Activated CD8-positive, alpha-beta T cell treated with anti-CD3 and anti-CD28 coated beads for 36 hours (primary cell): ENCODE data around the gene SFXN5. TPM values are rescaled to one million over a fixed set of nuclear protein-coding genes. Genes with fewer than 3 reads are reported as not detected.

ENCODE experiments used
- ATAC-seq: fragments of 200-7000 bp; cut with Tn5 transposase; one replicate; pipeline ENCODE4 v1.10.0; 2021; ENCODE audit warnings: mild to moderate bottlenecking, moderate library complexity
- CTCF ChIA-PET: fragments of 350-600 bp; sonication (Branson Sonifier 250); formaldehyde crosslinking; loops from one replicate; lab custom pipeline; 2021; ENCODE audit warnings: antibody characterized with exemption; lab: Charles Lee
- POLR2A ChIA-PET: fragments of 350-600 bp; sonication (Branson Sonifier 250); formaldehyde crosslinking; loops from one replicate; lab custom pipeline; 2021; ENCODE audit warnings: antibody characterized with exemption; lab: Charles Lee
- DNase-seq: peaks from one replicate; pipeline ENCODE4 v3.0.0-alpha.2; 2020
- H3K27ac Mint-ChIP-seq: one replicate; pipeline ENCODE4 v1.8.0; 2021; ENCODE audit warnings: mild to moderate bottlenecking, mixed read lengths
- H3K27me3 Mint-ChIP-seq: one replicate; pipeline ENCODE4 v1.8.0; 2021; ENCODE audit warnings: mixed read lengths
- H3K36me3 Mint-ChIP-seq: one replicate; pipeline ENCODE4 v1.8.0; 2021; ENCODE audit warnings: low read depth, mixed read lengths
- H3K4me1 Mint-ChIP-seq: one replicate; pipeline ENCODE4 v1.8.0; 2021; ENCODE audit warnings: low read depth, mixed read lengths
- H3K4me3 Mint-ChIP-seq: one replicate; pipeline ENCODE4 v1.8.0; 2021; ENCODE audit warnings: mild to moderate bottlenecking, moderate library complexity, mixed read lengths
- H3K9me3 Mint-ChIP-seq: one replicate; pipeline ENCODE4 v1.8.0; 2021; ENCODE audit warnings: mixed read lengths
- intact Hi-C: fragments of 100-400 bp; cut with micrococcal nuclease; formaldehyde crosslinking; loops from one replicate; pipeline ENCODE4 v1.10.0; 2022
- total RNA-seq, 2 experiments: library from RNA; stranded (reverse); gene quantifications; one replicate each; pipeline ENCODE4 v1.2.3, GENCODE V29; 2021
- TF ChIP-seq, protein P1 (sequence below): fragments of 200-600 bp; IDR thresholded peaks from one replicate; pipeline ENCODE4 v1.8.0; 2022; ENCODE audit warnings: antibody characterized with exemption, mild to moderate bottlenecking

The SFXN5 gene
- total RNA-seq, 2 experiments from 2014 or later = 7.4 to 9.6 TPM

DNA sequence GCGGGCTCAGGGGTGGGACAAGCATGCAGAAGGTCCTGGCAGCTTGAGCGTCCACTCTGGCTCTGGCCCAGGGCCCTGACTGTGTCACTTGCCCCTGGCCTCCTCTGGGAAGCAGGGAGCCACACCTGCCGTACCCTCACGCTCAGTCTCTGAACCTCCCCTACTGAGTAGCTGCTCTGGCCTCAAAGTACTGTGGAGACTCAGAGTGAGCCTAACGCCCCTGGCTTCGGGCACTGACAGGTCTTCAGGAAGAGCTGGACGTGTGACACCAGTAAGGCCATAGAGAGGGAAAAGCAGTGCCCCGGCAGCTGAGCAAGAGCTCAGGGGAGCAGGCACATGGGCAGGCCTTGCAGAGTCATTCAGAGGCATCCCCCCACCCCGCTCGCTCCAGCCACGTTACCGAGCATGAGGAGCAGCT lies 73.3 kb downstream of the SFXN5 start:
- no peaks in the 10 kb centered on the region for H3K27me3 Mint-ChIP-seq
- ATAC-seq (no peak), DNase-seq (no peak)
- POLR2A ChIA-PET = no interaction called here
- intact Hi-C loops = no loop called here
- no peaks in the 10 kb centered on the region for H3K36me3 Mint-ChIP-seq
- TF ChIP-seq, protein P1, sequence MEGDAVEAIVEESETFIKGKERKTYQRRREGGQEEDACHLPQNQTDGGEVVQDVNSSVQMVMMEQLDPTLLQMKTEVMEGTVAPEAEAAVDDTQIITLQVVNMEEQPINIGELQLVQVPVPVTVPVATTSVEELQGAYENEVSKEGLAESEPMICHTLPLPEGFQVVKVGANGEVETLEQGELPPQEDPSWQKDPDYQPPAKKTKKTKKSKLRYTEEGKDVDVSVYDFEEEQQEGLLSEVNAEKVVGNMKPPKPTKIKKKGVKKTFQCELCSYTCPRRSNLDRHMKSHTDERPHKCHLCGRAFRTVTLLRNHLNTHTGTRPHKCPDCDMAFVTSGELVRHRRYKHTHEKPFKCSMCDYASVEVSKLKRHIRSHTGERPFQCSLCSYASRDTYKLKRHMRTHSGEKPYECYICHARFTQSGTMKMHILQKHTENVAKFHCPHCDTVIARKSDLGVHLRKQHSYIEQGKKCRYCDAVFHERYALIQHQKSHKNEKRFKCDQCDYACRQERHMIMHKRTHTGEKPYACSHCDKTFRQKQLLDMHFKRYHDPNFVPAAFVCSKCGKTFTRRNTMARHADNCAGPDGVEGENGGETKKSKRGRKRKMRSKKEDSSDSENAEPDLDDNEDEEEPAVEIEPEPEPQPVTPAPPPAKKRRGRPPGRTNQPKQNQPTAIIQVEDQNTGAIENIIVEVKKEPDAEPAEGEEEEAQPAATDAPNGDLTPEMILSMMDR = no peak
- no peak overlapping the region for H3K4me3 Mint-ChIP-seq
- H3K4me1 Mint-ChIP-seq = no peaks in the 10 kb centered on the region
- H3K27ac Mint-ChIP-seq = no peak overlapping the region
- CTCF ChIA-PET = interaction anchor here (1.1 to 2.3 kb wide), 4 partner anchors 25 to 179 kb away, joined by 3 to 7 read pairs (median 4); no protein-coding TSS in a partner anchor
- H3K9me3 Mint-ChIP-seq = no peaks in the 10 kb centered on the region

DNA sequence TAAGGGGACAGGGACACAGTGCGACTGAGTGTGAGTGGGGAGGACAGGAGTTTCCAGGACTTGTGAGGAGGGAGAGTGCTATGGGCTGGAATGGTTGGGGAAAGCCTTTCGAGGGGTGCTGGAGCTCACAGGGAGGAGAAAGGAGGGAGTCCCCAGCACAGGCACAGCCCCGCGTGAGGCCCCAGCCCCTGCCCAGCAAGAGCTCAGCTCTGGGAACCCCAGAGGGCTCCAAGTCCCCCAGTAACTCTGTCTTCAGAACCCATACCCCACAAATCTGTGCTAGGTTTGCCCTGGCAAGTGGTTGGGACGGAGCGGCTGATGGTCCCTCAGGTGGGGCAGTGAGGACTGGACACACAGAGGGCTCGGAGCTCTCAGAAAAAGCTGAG lies 75.4 kb downstream of the SFXN5 start:
- Mint-ChIP-seq H3K4me1 (no peaks in the 10 kb centered on the region), H3K36me3 (no peaks in the 10 kb centered on the region), H3K9me3 (no peaks in the 10 kb centered on the region), H3K27me3 (no peaks in the 10 kb centered on the region), H3K4me3 (no peak overlapping the region), H3K27ac (no peak overlapping the region)
- DNase-seq (no peak), ATAC-seq (no peak)
- ChIA-PET CTCF (interaction anchor here (1.4 to 1.7 kb wide), 3 partner anchors 21 to 181 kb away, joined by 4 to 9 read pairs (median 4); no protein-coding TSS in a partner anchor), POLR2A (interaction anchor here (0.6 kb wide), 1 partner anchor 67 kb away, joined by 3 read pairs; no protein-coding TSS in a partner anchor)
- TF ChIP-seq, protein P1 = no peak
- intact Hi-C loops = no loop called here

DNA sequence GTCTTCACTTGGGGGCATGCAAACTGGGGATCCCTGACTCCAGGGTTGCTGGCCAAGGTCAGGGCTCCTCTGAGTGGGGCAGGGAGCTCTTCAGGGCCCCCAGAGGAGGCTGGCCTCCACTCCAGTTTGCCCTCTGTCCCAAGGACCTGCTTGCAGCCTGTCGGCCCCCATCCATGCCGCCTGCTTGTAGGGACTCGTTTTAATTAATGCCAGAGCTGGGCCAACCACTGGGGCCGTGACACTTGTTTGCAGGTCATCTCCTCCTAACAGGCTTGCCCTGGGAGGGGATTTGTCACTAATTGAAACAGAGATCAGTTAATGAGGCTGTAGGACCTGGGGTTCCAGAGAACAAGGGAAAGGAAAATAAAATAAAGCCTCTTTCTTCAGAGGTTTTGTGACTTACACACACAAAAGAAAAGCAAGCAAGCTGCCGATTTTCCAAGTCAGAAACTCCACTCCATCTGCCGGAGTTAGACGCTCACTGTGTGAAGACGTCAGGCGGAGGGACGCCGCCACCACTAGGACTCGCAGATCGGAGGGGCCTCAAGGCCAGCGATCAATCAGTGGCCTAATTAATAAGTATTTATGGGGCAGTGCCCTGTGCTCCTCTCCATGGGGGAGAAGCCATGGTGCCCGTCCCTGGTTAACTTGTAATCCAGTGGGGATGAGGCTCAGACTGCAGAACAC lies 75.9 kb downstream of the SFXN5 start:
- ChIA-PET CTCF (interaction anchor here (1.7 kb wide), 1 partner anchor 168 kb away, joined by 4 read pairs; no protein-coding TSS in a partner anchor), POLR2A (interaction anchor here (0.6 kb wide), 1 partner anchor 68 kb away, joined by 3 read pairs; no protein-coding TSS in a partner anchor)
- H3K9me3 Mint-ChIP-seq = no peaks in the 10 kb centered on the region
- TF ChIP-seq, protein P1 = no peak
- H3K27me3 Mint-ChIP-seq = no peaks in the 10 kb centered on the region
- intact Hi-C loops = no loop called here
- no peak for DNase-seq
- no peak overlapping the region for H3K27ac Mint-ChIP-seq
- ATAC-seq = no peak
- H3K4me3 Mint-ChIP-seq = no peak overlapping the region
- H3K4me1 Mint-ChIP-seq = no peaks in the 10 kb centered on the region
- no peaks in the 10 kb centered on the region for H3K36me3 Mint-ChIP-seq

DNA sequence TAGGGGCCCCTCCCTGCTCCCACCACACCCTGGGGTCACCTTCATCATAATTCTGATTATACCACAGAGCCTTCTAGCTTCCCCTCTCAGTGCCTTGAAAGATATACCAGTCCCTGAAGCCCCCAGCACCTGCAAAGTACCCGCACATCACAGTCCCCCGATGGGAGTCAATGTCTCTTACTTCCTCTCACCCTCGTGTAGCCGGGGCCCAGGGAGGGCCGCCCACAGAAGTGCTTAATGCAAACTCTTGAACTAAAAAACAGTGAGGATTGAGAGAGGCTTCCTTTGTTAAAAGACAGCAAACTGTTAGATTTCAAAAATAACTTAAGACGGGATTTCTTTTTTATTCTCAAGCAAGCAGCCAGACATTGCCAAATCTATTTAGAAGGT lies 76.5 kb downstream of the SFXN5 start:
- POLR2A ChIA-PET = interaction anchor here (0.7 kb wide), 1 partner anchor 9 kb away, joined by 3 read pairs; no protein-coding TSS in a partner anchor
- Mint-ChIP-seq H3K27me3 (no peaks in the 10 kb centered on the region), H3K4me1 (no peaks in the 10 kb centered on the region), H3K27ac (no peak overlapping the region), H3K36me3 (no peaks in the 10 kb centered on the region), H3K9me3 (no peaks in the 10 kb centered on the region), H3K4me3 (no peak overlapping the region)
- CTCF ChIA-PET = interaction anchor here (1.3 to 4.8 kb wide), 3 partner anchors 21 to 182 kb away, joined by 3 to 60 read pairs (median 5); no protein-coding TSS in a partner anchor
- intact Hi-C loops = loop anchor here (5.0 kb wide), 1 partner anchor 167 kb away; no protein-coding TSS in a partner anchor
- TF ChIP-seq, protein P1 = no peak
- DNase-seq (no peak), ATAC-seq (no peak)
